Measurements from ENCODE around the gene AJAP1. TPM values are rescaled to one million over a fixed set of nuclear protein-coding genes. Genes with fewer than 3 reads are reported as not detected.

The AJAP1 gene
- polyA plus RNA-seq, 4 donors: 1.0 to 2.6 (median 1.5) TPM

- no peak for DNase-seq (ENCODE audit: low read depth in 4 of 4, low spot score in 2 of 4)
These were observed 143.0 kb downstream of the AJAP1 start for GRCh38 chr1:4797429-4797828.

- no peak for DNase-seq (ENCODE audit: low read depth in 4 of 4, low spot score in 2 of 4)
These were observed 146.9 kb downstream of the AJAP1 start for GRCh38 chr1:4801192-4801924.

GRCh38 chr1:4802024-4802423, 147.6 kb downstream of the AJAP1 start:
- no peak for DNase-seq (ENCODE audit: low read depth in 4 of 4, low spot score in 2 of 4)

- no peak for DNase-seq (ENCODE audit: low read depth in 4 of 4, low spot score in 2 of 4)
These were observed 148.9 kb downstream of the AJAP1 start for GRCh38 chr1:4803335-4803734.

GRCh38 chr1:4805987-4806386, 151.6 kb downstream of the AJAP1 start:
- DNase-seq (ENCODE audit: low read depth in 4 of 4, low spot score in 2 of 4): no peak

GRCh38 chr1:4820543-4820942, 166.1 kb downstream of the AJAP1 start:
- DNase-seq (ENCODE audit: low read depth in 4 of 4, low spot score in 2 of 4): no peak

- DNase-seq (ENCODE audit: low read depth in 4 of 4, low spot score in 2 of 4): no peak
These were observed 171.5 kb downstream of the AJAP1 start for GRCh38 chr1:4825800-4826450.

GRCh38 chr1:4830707-4831106, 176.3 kb downstream of the AJAP1 start:
- DNase-seq (ENCODE audit: low read depth in 4 of 4, low spot score in 2 of 4): no peak

- DNase-seq (ENCODE audit: low read depth in 4 of 4, low spot score in 2 of 4): no peak
These were observed 182.2 kb downstream of the AJAP1 start for GRCh38 chr1:4836574-4836973.

- DNase-seq (ENCODE audit: low read depth in 4 of 4, low spot score in 2 of 4): no peak
These were observed 182.7 kb downstream of the AJAP1 start for GRCh38 chr1:4837031-4837600.

GRCh38 chr1:4837752-4838151, 183.3 kb downstream of the AJAP1 start:
- no peak for DNase-seq (ENCODE audit: low read depth in 4 of 4, low spot score in 2 of 4)

GRCh38 chr1:4838231-4838630, 183.8 kb downstream of the AJAP1 start:
- DNase-seq (ENCODE audit: low read depth in 4 of 4, low spot score in 2 of 4): no peak
